C1 segment of cervical spinal cord (tissue), 14 donors: ENCODE results near the gene CDKN2AIPNL.
"Not testable (repeated sequence)": the region's sequence is repeated elsewhere in the genome, so short reads cannot be mapped to it uniquely, and the experiment has no call there.

Experiments used
- DNase-seq, 14 donors: peaks; one replicate each; lab custom pipeline; 2025; lab: John Stamatoyannopoulos, UW

CDKN2AIPNL gene

DNA sequence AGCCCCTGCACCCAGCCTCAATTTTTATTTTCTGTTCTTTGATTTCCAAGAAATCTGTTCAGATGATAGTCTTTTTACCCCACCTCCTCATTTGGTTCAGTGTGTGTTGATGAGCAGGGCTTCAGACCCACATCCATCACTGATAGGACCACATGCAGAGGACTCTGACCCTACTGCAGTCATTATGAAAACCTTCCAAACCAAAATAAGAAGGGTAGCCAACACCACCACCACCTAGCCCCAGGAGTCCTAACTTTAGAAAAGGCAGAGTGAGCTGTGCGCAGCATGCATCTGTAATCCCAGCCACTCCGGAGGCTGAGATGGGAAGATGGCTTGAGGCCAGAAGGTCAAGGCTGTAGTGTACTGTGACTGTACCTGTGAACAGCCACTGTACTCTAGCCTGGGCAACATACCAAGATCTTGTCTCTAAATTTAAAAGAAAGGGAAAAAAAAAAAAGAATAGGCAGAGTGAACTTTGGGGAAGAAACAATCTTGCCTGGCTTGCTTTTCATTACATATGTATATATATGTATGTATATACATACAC is 13.0 kb downstream of the CDKN2AIPNL start:
- DNase-seq, result no peak

DNA sequence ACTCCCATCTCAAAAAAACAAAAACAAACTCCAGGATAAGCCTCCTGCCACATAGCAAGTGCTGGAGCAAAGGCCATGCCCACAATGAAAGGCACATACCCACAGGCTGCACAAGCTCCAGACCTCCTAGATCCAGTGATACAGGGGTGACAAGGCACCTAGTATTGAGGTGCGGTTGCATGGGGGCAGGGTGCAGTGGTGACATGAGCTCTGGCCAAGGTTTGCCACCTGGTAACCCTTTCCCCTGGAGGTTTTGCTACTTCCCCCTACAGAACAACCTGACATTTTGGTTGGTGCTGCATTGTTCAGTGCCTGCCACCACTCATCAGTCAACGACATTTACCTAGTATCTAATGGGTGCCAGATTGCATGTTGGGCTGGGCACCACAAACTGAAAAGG is 14.5 kb downstream of the CDKN2AIPNL start:
- no peak for DNase-seq

DNA sequence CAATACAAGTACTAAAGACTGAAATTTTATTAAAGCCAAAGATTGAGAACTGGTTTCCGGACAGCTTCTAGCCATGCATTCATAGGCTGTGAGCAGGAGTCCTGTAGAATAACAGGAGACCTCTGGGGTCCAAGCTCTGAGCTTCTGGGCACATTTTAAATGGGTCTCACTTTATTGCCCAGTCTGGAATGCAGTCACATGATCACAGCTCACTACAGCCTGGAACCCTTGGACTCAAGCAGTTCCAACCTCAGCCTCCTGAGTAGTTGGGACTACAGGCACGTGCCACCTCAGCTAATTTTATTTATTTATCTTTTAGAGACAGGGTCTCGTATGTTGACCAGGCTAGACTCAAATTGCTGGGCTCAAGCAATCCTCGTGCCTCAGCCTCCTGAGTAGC is 15.4 kb downstream of the CDKN2AIPNL start:
- DNase-seq, result no peak

DNA sequence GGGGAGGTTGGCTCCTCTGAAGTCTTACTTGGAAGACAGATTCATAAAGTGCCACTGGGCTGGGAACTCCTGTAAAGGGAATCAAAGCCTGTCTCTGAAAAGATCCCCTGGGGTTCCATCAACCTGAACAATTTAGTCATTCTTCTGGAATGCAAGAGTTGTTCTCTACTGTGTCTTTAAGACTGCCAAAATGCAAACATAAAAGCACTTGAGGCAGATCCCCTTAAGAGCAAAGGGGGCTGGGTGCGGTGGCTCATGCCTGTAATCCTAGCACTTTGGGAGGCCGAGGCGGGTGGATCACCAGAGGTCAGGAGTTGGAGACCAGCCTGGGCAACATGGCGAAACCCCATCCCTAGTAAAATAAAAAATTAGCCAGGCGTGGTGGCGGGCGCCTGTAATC is 16.7 kb downstream of the CDKN2AIPNL start:
- DNase-seq, result no peak

DNA sequence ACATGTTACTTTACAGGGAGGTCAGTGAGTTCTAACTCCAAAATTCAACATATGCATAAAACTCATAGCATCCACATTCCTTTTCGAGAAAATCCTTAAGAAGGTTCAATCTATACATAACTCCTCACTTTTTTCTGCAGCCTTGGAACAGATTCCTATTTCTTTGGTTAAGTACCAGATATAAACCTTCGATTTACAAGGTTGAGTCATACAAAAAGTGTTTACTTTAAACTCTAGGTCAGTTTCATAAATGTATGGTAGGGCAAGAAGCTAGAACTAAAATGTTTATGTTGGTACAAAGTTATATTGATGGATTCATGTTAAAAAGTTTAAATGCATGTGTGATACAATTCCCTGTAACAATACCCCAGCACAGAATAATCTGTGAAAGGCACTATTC is 19.4 kb downstream of the CDKN2AIPNL start:
- DNase-seq, result no peak

DNA sequence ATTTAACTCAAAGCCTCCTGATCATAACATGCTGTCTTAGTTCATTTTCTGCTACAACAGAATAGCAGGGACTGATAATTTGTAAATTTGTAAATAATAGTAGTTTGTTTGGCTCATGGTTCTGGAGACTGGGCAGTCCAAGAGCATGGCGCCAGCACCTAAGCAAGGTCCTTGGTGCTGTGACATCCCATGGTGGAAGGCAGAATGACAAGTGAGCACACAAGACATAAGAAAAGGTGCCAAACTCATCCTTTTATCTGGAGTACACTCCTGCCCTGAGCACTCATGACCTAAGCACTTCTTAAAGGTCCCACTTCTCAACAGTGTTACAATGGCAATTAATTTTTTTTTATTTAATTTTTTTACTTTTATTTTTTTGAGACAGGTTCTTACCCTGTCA is 24.2 kb downstream of the CDKN2AIPNL start:
- DNase-seq, result no peak

DNA sequence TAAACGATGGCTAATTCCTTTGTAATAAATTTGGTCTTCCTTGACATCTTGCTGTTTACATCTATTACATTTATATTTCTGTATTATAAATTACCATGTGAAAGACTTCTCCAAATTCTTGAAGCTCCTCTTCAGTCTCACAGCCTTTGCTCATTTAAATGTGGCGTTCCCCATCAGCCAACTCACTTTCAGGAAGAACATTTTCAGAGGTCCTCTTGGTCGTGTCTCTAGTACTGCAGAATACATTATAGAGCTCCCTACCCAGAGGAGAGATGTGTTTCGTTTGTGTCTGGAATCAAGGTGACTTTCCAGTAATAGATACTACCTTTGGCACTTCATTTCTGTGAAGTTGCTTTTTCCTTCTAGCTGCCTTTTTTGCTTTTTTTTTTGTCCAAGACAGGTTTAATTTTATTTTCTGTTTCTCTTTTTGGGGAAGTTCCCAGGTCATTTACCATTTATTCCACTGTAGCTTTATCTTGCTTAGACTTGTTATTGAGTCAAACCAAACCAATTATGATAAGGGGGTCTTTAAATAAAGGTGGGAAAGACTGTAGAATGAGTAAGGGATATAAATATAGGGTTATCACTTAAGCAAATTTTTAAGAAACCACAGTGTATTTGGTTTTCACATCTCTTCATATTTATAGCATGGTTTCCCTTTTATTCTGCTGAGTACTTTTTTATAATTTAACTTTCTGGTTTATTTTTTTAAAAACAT is 27.5 kb downstream of the CDKN2AIPNL start:
- no peak for DNase-seq

DNA sequence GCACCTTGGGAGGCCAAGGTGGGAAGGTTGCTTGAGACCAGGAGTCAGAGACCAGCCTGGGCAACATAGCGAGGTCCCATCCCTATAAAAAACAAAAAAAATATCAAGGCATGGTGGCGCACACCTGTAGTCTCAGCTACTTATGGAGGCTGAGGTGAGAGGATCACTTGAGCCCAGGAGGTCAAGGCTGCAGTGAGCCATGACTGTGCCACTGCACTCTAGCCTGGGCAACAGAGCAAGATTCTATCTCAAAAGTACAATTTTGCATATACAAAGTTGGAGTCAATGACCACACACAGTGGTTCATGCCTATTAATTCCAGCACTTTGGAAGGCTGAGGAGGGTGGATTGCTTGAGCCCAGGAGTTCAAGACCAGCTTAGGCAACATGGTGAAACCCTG is 29.5 kb downstream of the CDKN2AIPNL start:
- DNase-seq, result not testable (repeated sequence)

DNA sequence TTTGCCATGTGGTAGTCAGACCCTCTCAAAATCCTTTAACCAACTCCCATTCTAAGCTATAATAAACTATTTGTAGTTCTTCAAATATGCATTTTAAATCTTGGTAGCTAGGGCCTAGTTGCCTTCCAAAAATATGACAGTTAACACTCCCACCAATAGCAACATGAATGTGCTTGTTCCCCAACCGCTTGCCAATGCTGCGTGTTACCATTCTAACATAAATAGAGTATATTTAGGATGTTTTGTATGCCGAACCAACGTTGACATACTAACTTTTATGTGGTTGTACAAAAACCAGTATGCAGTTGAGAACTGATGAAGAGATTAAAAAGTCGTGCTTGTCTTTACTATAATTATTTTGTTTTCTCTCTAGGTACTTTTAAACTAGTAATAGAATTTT is 31.3 kb downstream of the CDKN2AIPNL start:
- DNase-seq, result no peak

DNA sequence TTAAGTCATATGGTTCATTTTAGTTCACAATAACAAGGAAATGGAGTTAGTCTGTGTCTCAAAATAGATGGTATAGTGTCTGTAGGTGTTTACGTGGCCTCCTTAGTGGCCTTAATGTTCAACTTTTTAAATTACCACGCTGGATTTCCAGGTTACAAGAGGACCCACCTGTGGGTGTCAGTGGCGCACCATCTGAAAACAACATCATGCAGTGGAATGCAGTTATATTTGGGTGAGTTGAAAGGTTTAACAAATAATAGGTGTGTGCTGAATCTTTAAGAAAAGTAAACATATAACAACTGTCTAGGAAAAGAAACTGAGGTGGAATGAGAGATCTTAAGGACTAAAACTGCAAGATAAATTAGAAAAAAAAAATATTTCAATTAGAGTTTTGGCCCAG is 37.4 kb downstream of the CDKN2AIPNL start:
- DNase-seq, result no peak

DNA sequence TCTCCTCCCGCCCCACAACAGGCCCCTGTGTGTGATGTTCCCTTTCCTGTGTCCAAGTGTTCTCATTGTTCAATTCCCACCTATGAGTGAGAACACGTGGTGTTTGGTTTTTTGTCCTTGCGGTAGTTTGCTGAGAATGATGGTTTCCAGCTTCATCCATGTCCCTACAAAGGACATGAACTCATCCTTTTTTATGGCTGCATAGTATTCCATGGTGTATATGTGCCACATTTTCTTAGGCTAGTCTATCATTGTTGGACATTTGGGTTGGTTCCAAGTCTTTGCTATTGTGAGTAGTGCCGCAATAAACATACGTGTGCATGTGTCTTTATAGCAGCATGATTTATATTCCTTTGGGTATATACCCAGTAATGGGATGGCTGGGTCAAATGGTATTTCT is 38.0 kb downstream of the CDKN2AIPNL start:
- DNase-seq, result not testable (repeated sequence)

DNA sequence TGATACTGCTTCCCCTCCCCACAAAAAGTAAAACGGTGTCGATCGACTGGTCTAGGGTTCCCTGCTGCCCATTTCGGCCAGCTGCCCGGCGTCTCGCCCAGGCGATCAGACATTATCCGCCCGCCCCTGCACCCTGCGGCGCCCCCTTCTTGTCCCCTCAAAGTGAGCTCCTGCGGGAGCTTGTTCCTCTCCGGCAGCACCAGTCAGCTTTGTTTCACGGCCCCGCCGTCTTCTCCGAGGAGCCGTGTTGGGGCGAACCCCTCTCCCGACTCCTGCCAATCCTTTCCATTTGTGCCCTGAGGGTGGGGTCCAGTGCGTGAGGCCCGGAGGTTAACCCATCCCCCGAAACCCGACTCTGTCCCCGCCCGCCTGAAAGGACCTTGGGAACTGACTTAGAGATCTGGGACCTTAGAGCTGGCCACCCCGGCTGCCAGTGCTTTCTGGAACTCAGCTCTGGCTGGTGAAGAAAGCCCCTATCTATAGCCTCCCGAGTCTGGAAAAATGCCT is 39.8 kb downstream of the CDKN2AIPNL start:
- peak in 11 of 14 donors; percentile 37 to 78 (median 61) for DNase-seq

DNA sequence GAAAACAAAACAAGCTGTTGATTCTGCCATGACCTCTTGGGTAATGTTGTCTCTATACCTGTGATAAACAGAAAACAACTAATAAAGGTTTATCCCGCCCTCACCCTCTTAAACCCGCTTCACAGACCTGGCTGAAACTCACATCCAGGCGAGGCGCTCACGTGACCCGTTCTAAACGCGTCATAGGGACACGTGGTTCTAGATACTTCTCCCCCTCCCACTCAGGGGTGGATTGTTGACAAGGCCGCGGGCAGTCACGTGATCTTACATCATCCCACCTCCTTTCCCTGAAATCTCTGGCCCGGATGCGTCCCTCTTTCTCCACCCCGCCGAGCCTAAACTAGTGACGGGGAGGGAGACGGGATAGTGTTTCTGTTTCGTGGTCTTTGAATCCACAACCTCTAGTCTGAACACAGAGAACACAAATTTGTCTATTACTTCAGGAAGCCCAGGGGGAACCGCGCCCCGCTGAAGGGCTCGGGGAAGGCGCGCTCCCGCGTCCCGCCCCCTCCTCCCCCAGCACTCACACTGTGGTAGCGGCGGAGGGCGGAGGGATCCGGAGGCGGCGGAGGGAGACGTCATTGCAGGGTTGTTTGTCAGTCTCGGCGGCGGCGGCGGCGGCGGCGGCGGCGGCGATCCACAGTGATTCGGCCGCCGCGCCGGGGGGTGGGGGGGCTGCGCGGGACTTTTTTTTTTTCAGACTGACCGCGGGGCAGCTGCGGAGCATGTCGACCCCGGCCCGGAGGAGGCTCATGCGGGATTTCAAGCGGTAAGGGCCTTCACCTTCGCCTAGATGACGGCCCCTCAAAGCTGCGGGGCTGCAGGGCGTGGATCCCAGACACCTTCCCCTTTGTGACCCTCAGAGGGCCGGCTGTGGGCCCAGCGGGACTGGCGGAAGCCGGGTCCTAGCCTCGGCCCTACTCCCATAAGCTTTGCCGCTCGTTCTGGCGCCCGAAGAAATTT is 40.5 kb downstream of the CDKN2AIPNL start, which contains the start of gene UBE2B:
UBE2B (plus strand) TSS at position 699 of the 963 bp plus-strand sequence; CDS start at position 726, 27 bp downstream.
- DNase-seq, result peak; percentile 88 to 99 (median 98)

DNA sequence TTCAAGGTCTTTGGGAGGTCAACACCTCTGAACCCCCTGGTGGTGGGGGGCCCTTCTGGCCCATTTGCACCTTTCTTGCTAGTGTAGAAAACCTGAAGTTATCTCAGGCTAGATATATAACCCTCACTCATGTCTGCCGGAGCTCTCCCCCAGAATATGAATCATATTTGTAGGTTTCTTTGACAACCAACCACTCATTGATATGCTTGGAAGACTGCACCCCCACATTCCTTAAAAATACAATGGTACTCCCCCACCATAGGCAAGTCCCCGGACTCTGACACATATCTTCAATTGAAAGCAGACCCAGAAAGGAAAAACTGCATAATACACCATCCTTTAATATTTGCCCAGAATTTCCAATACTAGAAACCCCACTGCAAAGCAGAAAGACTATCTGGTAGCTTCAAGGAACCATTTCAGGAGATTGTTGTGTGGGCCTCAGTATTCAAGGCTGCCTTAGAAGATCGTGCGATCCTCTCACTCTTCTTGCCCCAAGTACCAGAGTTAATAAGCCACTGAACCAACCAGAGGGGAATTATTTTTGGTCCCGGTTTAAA is 41.3 kb downstream of the CDKN2AIPNL start:
- no peak for DNase-seq

DNA sequence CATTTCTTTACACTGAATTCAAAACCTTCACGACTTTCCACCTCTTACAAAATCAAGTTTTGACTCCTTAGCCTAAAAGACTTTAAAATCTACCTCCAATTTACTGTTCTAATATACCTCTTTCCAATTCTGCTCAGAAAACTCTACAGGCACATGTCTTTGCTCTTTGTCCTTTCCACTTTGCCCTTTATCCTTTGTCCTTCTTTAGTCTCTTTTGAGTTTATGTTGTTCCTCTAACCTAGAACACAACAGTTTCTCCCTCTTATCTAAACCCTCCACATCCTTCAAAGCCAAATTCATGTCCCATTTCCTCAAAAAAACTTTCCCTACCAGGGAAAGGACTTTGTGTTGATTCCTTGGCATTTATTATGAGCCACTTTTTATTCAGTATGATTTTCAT is 46.1 kb downstream of the CDKN2AIPNL start:
- DNase-seq, result no peak

DNA sequence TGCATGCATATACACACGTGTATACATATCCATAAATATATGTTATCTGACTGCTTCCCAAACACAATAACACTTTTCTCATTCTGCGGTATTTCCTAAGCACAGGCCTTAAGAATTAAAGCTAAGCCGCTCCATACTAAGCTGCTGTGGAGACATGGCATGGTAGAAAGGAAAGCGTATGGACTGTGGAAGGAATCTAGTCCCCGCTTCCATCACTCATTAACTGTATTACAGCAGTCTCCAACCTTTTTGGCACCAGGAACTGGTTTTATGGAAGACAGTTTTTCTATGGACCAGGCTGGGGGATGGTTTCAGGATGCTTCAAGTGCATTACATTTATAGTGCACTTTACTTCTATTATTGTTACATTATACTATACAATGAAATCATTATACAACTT is 56.0 kb downstream of the CDKN2AIPNL start:
- DNase-seq, result no peak
